ENCODE data around the gene ZFP1.
A peak's percentile ranks its signal among the peaks of the same experiment; 100 is the strongest.

ZFP1 gene

GRCh38 chr16:75189638-75190245, 41.4 kb downstream of the ZFP1 start:
- DNase-seq (ENCODE audit: low read depth, low spot score), result no peak
- no peak overlapping the region for H3K4me3 ChIP-seq (ENCODE audit: insufficient read length, low read depth)
- H3K9ac ChIP-seq (ENCODE audit: insufficient read length, low read depth), result no peak overlapping the region
- H3K27me3 ChIP-seq (ENCODE audit: insufficient read depth, insufficient read length), result no peaks in the 10 kb centered on the region
- no peaks in the 10 kb centered on the region for H3K36me3 ChIP-seq (ENCODE audit: insufficient read depth, insufficient read length, low read length)
- peaks cover 7% of the 10 kb centered on the region; the same call in 1 of the 2 replicates for H3K9me3 ChIP-seq (ENCODE audit: insufficient read depth, low read length)
- H3K4me1 ChIP-seq (ENCODE audit: insufficient read depth, insufficient read length), result no peaks in the 10 kb centered on the region
- TF ChIP-seq SUZ12 (IDR thresholded peaks at IDR 0.05; ENCODE audit: extremely low read depth, insufficient read depth, insufficient read length) (no peak), ZNF274 (IDR thresholded peaks at IDR 0.05; ENCODE audit: low read depth, low read length) (no peak), YY1 (IDR thresholded peaks at IDR 0.05; ENCODE audit: insufficient read depth, insufficient read length) (no peak)

- no peaks in the 10 kb centered on the region for H3K4me1 ChIP-seq (ENCODE audit: insufficient read depth, insufficient read length)
- H3K36me3 ChIP-seq (ENCODE audit: insufficient read depth, insufficient read length, low read length), result no peaks in the 10 kb centered on the region
- H3K4me3 ChIP-seq (ENCODE audit: insufficient read length, low read depth), result no peak overlapping the region
- TF ChIP-seq SUZ12 (IDR thresholded peaks at IDR 0.05; ENCODE audit: extremely low read depth, insufficient read depth, insufficient read length) (no peak), YY1 (IDR thresholded peaks at IDR 0.05; ENCODE audit: insufficient read depth, insufficient read length) (no peak), ZNF274 (IDR thresholded peaks at IDR 0.05; ENCODE audit: low read depth, low read length) (no peak)
- H3K9me3 ChIP-seq (ENCODE audit: insufficient read depth, low read length), result peaks cover 7% of the 10 kb centered on the region; the same call in 1 of the 2 replicates
- H3K27me3 ChIP-seq (ENCODE audit: insufficient read depth, insufficient read length), result no peaks in the 10 kb centered on the region
- no peak overlapping the region for H3K9ac ChIP-seq (ENCODE audit: insufficient read length, low read depth)
- no peak for DNase-seq (ENCODE audit: low read depth, low spot score)
Measured at GRCh38 chr16:75192606-75193264, 44.4 kb downstream of the ZFP1 start.

GRCh38 chr16:75193265-75193650, 44.9 kb downstream of the ZFP1 start:
- Histone ChIP-seq H3K4me1 (ENCODE audit: insufficient read depth, insufficient read length) (peaks cover 2% of the 10 kb centered on the region), H3K4me3 (ENCODE audit: insufficient read length, low read depth) (no peak overlapping the region), H3K9ac (ENCODE audit: insufficient read length, low read depth) (no peak overlapping the region), H3K36me3 (ENCODE audit: insufficient read depth, insufficient read length, low read length) (no peaks in the 10 kb centered on the region), H3K9me3 (ENCODE audit: insufficient read depth, low read length) (peaks cover 7% of the 10 kb centered on the region; the same call in 1 of the 2 replicates), H3K27me3 (ENCODE audit: insufficient read depth, insufficient read length) (no peaks in the 10 kb centered on the region)
- DNase-seq (ENCODE audit: low read depth, low spot score), result no peak
- TF ChIP-seq YY1 (IDR thresholded peaks at IDR 0.05; ENCODE audit: insufficient read depth, insufficient read length) (no peak), SUZ12 (IDR thresholded peaks at IDR 0.05; ENCODE audit: extremely low read depth, insufficient read depth, insufficient read length) (no peak), ZNF274 (IDR thresholded peaks at IDR 0.05; ENCODE audit: low read depth, low read length) (no peak)

GRCh38 chr16:75193730-75194444, 45.6 kb downstream of the ZFP1 start:
- peaks cover 2% of the 10 kb centered on the region for H3K4me1 ChIP-seq (ENCODE audit: insufficient read depth, insufficient read length)
- no peaks in the 10 kb centered on the region for H3K27me3 ChIP-seq (ENCODE audit: insufficient read depth, insufficient read length)

GRCh38 chr16:75195811-75196790, 47.8 kb downstream of the ZFP1 start:
- peaks cover 2% of the 10 kb centered on the region for H3K4me1 ChIP-seq (ENCODE audit: insufficient read depth, insufficient read length)
- H3K9ac ChIP-seq (ENCODE audit: insufficient read length, low read depth), result no peak overlapping the region
- TF ChIP-seq ZNF274 (IDR thresholded peaks at IDR 0.05; ENCODE audit: low read depth, low read length), result no peak
- no peak for TF ChIP-seq SUZ12 (IDR thresholded peaks at IDR 0.05; ENCODE audit: extremely low read depth, insufficient read depth, insufficient read length)
- TF ChIP-seq YY1 (IDR thresholded peaks at IDR 0.05; ENCODE audit: insufficient read depth, insufficient read length), result no peak
- H3K36me3 ChIP-seq (ENCODE audit: insufficient read depth, insufficient read length, low read length), result no peaks in the 10 kb centered on the region
- no peak for DNase-seq (ENCODE audit: low read depth, low spot score)
- peaks cover 7% of the 10 kb centered on the region; the same call in 1 of the 2 replicates for H3K9me3 ChIP-seq (ENCODE audit: insufficient read depth, low read length)
- H3K4me3 ChIP-seq (ENCODE audit: insufficient read length, low read depth), result no peak overlapping the region
- H3K27me3 ChIP-seq (ENCODE audit: insufficient read depth, insufficient read length), result no peaks in the 10 kb centered on the region

More at GRCh38 chr16:75193730-75194444, 45.6 kb downstream of the ZFP1 start:
- Histone ChIP-seq H3K9ac (ENCODE audit: insufficient read length, low read depth) (no peak overlapping the region), H3K4me3 (ENCODE audit: insufficient read length, low read depth) (no peak overlapping the region), H3K36me3 (ENCODE audit: insufficient read depth, insufficient read length, low read length) (no peaks in the 10 kb centered on the region), H3K9me3 (ENCODE audit: insufficient read depth, low read length) (peaks cover 7% of the 10 kb centered on the region; the same call in 1 of the 2 replicates)
- TF ChIP-seq SUZ12 (IDR thresholded peaks at IDR 0.05; ENCODE audit: extremely low read depth, insufficient read depth, insufficient read length) (no peak), YY1 (IDR thresholded peaks at IDR 0.05; ENCODE audit: insufficient read depth, insufficient read length) (no peak), ZNF274 (IDR thresholded peaks at IDR 0.05; ENCODE audit: low read depth, low read length) (0 out of 2 replicates have a peak, but pooled peaks have one; percentile 42)
- no peak for DNase-seq (ENCODE audit: low read depth, low spot score)

- Histone ChIP-seq H3K27me3 (ENCODE audit: insufficient read depth, insufficient read length) (no peaks in the 10 kb centered on the region), H3K36me3 (ENCODE audit: insufficient read depth, insufficient read length, low read length) (no peaks in the 10 kb centered on the region), H3K9ac (ENCODE audit: insufficient read length, low read depth) (no peak overlapping the region), H3K9me3 (ENCODE audit: insufficient read depth, low read length) (peaks cover 7% of the 10 kb centered on the region; the same call in 1 of the 2 replicates), H3K4me1 (ENCODE audit: insufficient read depth, insufficient read length) (peaks cover 2% of the 10 kb centered on the region), H3K4me3 (ENCODE audit: insufficient read length, low read depth) (no peak overlapping the region)
- DNase-seq (ENCODE audit: low read depth, low spot score), result no peak
- TF ChIP-seq SUZ12 (IDR thresholded peaks at IDR 0.05; ENCODE audit: extremely low read depth, insufficient read depth, insufficient read length), result no peak
- TF ChIP-seq YY1 (IDR thresholded peaks at IDR 0.05; ENCODE audit: insufficient read depth, insufficient read length), result no peak
- no peak for TF ChIP-seq ZNF274 (IDR thresholded peaks at IDR 0.05; ENCODE audit: low read depth, low read length)
Measured at GRCh38 chr16:75196836-75197235, 48.5 kb downstream of the ZFP1 start.

All from NT2/D1 (cell line).